ENCODE measurements around the gene CACNA1S.

Gene CACNA1S

GRCh38 chr1:201090541-201090940 lies 21.7 kb downstream of the CACNA1S start:
- DNase-seq: no peak

DNA sequence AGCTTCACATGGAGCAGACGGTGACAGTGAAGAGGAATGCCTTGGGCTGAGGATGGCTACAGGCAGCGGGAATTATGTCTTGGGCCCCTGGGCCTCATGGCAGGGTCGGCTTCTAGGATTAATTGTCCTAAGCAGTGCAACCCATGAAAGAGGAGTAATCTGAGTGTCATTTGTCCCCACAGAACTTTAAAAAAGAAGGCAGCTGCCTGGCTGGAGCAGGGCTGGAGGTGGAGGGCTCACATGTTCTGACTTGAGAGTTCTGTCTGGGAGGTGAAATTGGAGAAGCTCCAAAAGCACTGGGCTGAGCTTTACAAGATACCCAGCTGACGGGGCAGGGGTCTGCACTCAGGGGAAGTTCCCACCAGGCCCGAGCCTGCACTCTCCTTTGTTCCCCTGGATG lies 22.6 kb downstream of the CACNA1S start:
- no peak for DNase-seq

- DNase-seq: no peak
Observed at GRCh38 chr1:201088901-201089525, 23.2 kb downstream of the CACNA1S start.

DNA sequence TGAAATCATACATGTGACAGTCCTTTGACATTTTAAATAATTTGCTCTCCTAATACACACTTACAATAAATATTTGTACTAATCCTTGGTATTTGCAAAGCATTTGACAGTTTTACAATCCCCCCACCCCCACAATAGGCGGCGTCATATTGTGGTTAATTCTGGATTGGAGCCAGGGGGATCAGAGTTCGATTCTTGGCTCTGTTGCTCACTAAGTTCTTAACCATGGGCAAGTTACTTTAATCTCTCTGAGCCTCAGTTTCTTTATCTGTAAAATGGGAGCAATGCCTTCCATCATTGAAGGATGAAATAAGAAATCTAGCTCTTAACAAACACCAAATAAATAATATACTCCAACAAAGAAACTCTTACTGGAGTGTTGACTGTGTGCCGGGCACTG lies 23.8 kb downstream of the CACNA1S start:
- no peak for DNase-seq

DNA sequence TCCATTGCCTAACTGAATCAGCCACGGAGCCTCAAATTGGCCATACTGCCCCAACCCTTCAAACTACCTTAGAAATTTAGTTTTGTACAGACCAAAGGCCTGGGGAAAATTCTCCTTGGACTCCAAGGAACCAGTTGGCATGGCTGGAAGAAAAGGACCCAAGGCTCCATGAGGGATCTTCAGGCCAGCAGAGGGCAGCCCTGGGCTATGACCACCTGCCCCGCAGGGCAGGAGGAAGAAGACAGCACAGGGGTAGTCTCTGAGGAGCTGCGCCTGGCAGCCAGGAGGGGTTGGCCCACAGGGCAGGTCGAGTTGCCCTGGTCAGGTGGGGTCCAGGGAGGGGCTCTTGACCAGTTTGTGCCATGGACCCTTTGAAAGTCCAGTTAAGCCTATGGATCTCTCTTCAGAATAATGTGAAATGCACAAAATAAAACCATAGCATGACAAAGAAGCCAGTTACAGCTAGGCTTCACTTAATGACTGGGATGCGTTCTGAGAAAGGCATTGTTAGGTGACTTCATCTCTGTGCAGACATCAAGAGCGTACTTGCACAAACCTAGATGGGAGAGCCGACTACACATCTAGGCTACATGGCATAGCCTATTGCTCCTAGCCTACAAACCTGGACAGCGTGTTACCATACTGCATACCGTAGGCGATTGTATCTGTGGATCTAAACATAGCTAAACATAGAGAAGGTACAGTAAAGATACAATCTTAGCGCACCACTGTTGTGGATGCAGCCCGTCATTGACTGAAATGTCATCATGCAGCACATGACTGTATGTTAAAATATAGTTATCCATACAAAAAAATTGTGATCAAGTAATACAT lies 26.1 kb downstream of the CACNA1S start:
- DNase-seq: no peak

- no peak for DNase-seq
Observed at GRCh38 chr1:201084295-201084694, 27.9 kb downstream of the CACNA1S start.

DNA sequence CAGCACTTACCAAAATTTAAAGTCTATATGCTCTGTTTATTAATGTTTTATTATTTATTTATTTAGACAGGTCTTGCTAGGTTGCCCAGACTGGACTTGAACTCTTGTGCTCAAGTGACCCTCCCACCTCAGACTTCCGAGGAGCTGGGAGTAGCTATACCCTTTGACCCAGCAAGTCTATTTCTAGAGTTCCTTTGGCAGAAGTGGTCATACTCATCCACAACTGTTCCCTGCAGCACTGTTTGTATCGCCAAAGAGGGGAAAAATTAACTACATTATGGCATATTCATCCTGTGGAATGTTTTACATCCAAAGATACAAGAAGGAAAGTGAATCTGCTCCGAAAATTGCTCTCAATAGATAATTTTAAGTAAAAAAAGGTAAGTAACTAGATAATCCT lies 28.5 kb downstream of the CACNA1S start:
- no peak for DNase-seq

- DNase-seq: no peak
Observed at GRCh38 chr1:201080135-201080534, 32.1 kb downstream of the CACNA1S start.

DNA sequence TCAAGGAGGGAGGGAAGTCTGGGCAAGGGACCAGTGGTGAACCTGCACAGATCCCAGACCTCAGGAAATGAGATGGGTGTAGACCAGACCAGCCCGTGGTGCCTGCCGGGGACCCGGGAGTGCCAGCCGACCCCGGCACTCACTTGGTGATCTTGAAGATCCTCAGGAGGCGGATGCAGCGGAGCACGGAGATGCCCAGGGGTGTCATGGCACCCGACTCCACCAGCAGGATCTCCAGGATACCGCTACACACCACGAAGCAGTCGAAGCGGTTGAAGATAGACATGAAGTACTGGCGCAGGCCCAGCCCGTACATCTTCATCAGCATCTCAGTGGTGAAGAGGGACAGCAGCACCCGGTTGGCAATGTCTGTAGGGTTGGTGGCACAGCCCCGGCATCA lies 34.5 kb downstream of the CACNA1S start:
- DNase-seq: no peak

DNA sequence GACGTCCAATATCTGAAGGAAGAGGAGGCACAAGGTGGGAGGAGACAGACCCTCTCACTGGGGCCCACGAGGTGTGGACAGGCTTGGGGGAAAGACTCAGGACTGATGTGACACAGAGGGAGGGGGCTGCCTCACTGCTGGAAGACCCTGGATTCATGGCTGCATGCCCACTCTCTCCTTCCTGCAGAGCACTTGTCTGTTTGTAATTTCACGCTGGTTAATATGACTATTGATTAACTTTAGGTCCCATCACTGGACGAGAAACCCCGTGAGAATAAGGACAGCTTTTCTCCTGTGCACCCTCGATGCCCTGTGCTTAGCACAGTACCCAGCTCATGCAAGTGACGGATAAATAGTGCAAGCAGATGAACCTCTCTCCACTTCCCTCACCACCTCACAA lies 35.1 kb downstream of the CACNA1S start:
- DNase-seq: no peak

- DNase-seq: no peak
Observed at GRCh38 chr1:201076092-201076491, 36.1 kb downstream of the CACNA1S start.

GRCh38 chr1:201074018-201074417 lies 38.2 kb downstream of the CACNA1S start:
- no peak for DNase-seq

GRCh38 chr1:201072922-201073321 lies 39.3 kb downstream of the CACNA1S start:
- no peak for DNase-seq

DNA sequence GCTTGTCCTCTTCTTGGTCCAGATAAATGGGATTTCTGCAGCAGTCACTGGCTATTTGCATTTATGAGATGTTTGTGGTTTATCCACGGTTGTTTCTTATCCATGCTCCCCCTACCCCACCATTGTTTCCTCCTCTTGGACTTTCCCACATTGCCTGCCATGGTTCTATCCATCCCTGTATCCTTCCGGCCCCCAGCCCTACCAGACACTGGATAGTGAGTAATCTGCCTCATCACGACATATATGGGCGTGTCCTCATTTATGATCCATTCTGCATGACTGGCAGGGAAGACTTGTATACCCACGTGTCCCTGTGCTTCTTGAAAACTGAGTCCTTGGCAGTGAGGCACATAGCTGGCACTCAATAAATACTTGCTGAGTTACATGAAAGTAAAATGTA lies 40.1 kb downstream of the CACNA1S start:
- no peak for DNase-seq

- no peak for DNase-seq
Observed at GRCh38 chr1:201069636-201070035, 42.6 kb downstream of the CACNA1S start.

DNA sequence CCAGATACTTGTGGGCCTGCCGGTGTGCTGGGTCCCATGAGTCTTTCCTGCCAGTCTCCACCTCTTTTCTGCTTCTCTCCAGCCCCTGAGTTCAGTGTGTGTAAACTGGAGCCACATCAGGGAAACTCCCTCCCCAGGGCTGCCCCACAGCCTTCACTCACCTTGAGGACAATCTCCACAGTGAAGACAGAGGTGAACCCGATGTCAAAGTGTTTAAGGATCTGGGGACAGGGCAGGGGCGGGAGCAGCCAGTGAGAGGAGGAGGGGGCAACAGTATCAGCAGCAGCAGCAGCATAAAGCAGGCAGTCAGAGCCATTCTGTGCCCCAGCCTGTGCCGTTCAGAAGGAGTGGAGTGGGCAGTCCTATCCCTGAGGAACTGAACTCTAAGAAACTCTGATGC lies 43.2 kb downstream of the CACNA1S start:
- no peak for DNase-seq

DNA sequence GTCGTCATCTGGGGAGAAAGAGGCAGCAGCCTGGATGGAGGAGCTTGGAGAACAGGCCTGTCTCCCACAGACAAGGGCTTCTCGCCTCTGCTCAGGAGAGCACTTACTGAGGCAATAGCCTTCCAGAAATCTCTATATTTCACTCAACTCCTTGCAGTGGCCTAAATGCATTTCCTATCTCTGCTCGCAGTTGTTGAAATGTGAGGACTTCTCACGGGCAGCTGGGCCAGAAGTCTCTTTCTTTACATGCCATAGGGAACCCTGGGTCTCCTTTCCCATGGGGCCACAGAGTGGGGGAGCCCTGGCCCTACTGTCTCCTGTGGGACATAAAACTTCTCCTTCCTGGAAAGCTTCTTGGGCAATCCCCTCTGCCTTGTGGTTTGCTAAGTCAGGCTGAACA lies 45.2 kb downstream of the CACNA1S start:
- no peak for DNase-seq

DNA sequence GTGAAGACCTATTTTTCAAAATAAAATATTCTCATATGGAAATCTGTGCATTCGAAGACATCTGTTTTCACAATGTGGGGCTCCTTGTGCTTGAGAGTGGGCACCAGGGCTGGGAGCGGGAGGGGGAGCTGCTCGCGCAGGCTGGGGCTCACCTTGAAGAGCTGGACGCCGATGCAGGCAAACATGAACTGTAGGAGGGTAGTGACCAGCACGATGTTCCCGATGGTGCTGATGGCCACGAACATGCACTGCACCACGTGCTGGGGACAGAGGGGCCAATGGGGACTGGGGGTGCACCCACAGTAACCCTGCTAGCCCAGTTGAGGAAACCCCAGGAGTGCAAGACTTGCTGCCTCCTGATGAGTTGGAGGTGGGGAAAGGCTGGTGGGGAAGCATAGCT lies 46.5 kb downstream of the CACNA1S start:
- no peak for DNase-seq

DNA sequence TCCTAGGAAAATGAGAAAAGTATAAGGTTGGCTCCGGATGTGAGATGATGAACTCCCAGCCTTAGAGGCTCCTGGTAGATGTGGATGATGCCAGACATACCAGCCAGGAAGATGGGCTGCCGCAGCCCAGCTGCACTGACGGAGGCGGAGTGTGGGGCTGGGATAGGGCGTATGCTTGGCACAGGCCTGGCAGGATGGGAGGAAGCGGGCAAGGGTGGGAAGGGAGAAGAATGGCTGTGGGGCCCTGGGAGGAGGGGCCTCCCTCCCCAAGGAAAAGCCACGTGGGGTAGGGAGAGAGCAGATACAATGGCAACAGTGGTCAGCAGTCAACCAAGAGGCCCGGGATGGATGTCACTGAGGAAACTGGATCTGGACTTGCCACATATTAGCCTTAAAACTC lies 47.4 kb downstream of the CACNA1S start:
- DNase-seq: no peak

- DNase-seq: no peak
Observed at GRCh38 chr1:201063145-201063544, 49.1 kb downstream of the CACNA1S start.

DNA sequence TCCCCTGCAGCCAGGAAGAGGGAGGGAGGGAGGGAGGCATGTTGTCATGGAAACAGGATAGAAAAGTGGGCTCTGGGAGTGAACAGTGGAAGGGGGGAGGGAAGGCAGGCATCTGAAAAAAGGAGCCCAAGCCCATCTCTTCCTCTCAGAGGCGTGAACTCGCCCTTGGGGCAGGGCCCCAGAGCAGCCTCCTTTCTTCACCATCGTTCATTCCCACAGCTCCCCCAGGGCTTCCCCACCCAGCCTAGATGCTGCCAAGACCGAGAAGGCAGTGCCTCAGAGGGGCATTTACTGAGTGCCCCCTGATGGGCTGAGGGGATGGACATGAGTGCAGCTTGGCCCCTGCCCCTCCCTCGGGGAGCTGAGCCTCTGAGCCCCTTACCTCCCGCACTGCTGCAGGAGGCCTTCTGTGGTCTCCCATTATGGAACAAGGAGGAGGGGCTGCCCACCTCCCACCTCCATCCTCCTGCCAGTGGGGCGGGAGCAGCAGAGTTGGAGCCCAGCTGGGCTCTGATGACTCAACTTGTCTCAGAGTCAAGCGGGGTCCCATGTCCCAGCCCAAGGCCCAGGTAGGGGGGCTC lies 49.6 kb downstream of the CACNA1S start:
- DNase-seq: no peak

GRCh38 chr1:201061886-201062285 lies 50.3 kb downstream of the CACNA1S start:
- DNase-seq: no peak

- DNase-seq: no peak
Observed at GRCh38 chr1:201061049-201061448, 51.2 kb downstream of the CACNA1S start.

- DNase-seq: no peak
Observed at GRCh38 chr1:201060586-201060985, 51.6 kb downstream of the CACNA1S start.

Measured in cerebellar nuclear complex (tissue), 1 donor.